ENCODE data around the gene ATP9B. TPM values are rescaled to one million over a fixed set of nuclear protein-coding genes. Genes with fewer than 3 reads are reported as not detected.
"Not testable (repeated sequence)": the region's sequence is repeated elsewhere in the genome, so short reads cannot be mapped to it uniquely, and the experiment has no call there.

Gene ATP9B
- total RNA-seq, 2 donors from 2014 or later = 25.9 to 34.6 TPM

- H3K9me3 Mint-ChIP-seq = peaks cover 24 to 25% of the 10 kb centered on the region in 2 donors
- DNase-seq (ENCODE audit: low spot score in 2 of 2) (no peak), ATAC-seq (no peak)
- H3K27ac Mint-ChIP-seq = no peak overlapping the region
- H3K36me3 Mint-ChIP-seq = peaks cover 24 to 26% of the 10 kb centered on the region in 2 donors
Measured at GRCh38 chr18:79064228-79064627, 5.0 kb upstream of the ATP9B start.

GRCh38 chr18:79065802-79066201 lies 3.4 kb upstream of the ATP9B start:
- Mint-ChIP-seq H3K27ac (peak overlapping the region in 1 of 2 donors; percentile 52), H3K36me3 (peaks cover 24 to 26% of the 10 kb centered on the region in 2 donors), H3K9me3 (peaks cover 24 to 25% of the 10 kb centered on the region in 2 donors)
- ATAC-seq (no peak), DNase-seq (ENCODE audit: low spot score in 2 of 2) (no peak)

GRCh38 chr18:79067611-79068010 lies 1.6 kb upstream of the ATP9B start:
- H3K9me3 Mint-ChIP-seq = peaks cover 24 to 25% of the 10 kb centered on the region in 2 donors
- peak overlapping the region; percentile 8 to 52 for H3K27ac Mint-ChIP-seq
- ATAC-seq = no peak
- peaks cover 24 to 37% of the 10 kb centered on the region in 2 donors for H3K36me3 Mint-ChIP-seq
- DNase-seq (ENCODE audit: low spot score in 2 of 2) = no peak

GRCh38 chr18:79068341-79068936 lies 755 bp upstream of the ATP9B start:
- peaks cover 24 to 25% of the 10 kb centered on the region in 2 donors for H3K9me3 Mint-ChIP-seq
- H3K27ac Mint-ChIP-seq = peak overlapping the region; percentile 52 to 97
- H3K36me3 Mint-ChIP-seq = peaks cover 29 to 45% of the 10 kb centered on the region in 2 donors
- no peak for DNase-seq (ENCODE audit: low spot score in 2 of 2)
- peak; percentile 46 to 50 for ATAC-seq

- no peak for DNase-seq (ENCODE audit: low spot score in 2 of 2)
- peak in 1 of 2 donors; percentile 19 for ATAC-seq
- Mint-ChIP-seq H3K36me3 (peaks cover 36 to 58% of the 10 kb centered on the region in 2 donors), H3K27ac (peak overlapping the region; percentile 52 to 94), H3K9me3 (peaks cover 24 to 30% of the 10 kb centered on the region in 2 donors)
Measured at GRCh38 chr18:79069717-79070151, 540 bp downstream of the ATP9B start.

GRCh38 chr18:79070486-79070885 lies 1.3 kb downstream of the ATP9B start:
- Mint-ChIP-seq H3K9me3 (peaks cover 23 to 29% of the 10 kb centered on the region in 2 donors), H3K36me3 (peaks cover 34 to 58% of the 10 kb centered on the region in 2 donors), H3K27ac (peak overlapping the region; percentile 52 to 53)
- DNase-seq (ENCODE audit: low spot score in 2 of 2) = no peak
- no peak for ATAC-seq

GRCh38 chr18:79071037-79071436 lies 1.8 kb downstream of the ATP9B start:
- DNase-seq (ENCODE audit: low spot score in 2 of 2) (no peak), ATAC-seq (no peak)
- H3K36me3 Mint-ChIP-seq = peaks cover 28 to 53% of the 10 kb centered on the region in 2 donors
- peaks cover 17 to 23% of the 10 kb centered on the region in 2 donors for H3K9me3 Mint-ChIP-seq
- peak overlapping the region; percentile 52 to 83 for H3K27ac Mint-ChIP-seq

- peaks cover 11 to 17% of the 10 kb centered on the region in 2 donors for H3K9me3 Mint-ChIP-seq
- ATAC-seq = no peak
- peaks cover 22 to 47% of the 10 kb centered on the region in 2 donors for H3K36me3 Mint-ChIP-seq
- H3K27ac Mint-ChIP-seq = no peak overlapping the region
- DNase-seq (ENCODE audit: low spot score in 2 of 2) = no peak
Measured at GRCh38 chr18:79071503-79072210, 2.5 kb downstream of the ATP9B start.

- not testable (repeated sequence) for H3K9me3 Mint-ChIP-seq; ATAC-seq; DNase-seq (ENCODE audit: low spot score in 2 of 2); H3K27ac Mint-ChIP-seq
- peaks cover 12 to 37% of the 10 kb centered on the region in 2 donors for H3K36me3 Mint-ChIP-seq
Measured at GRCh38 chr18:79072655-79073054, 3.5 kb downstream of the ATP9B start.

GRCh38 chr18:79077181-79077580 lies 8.0 kb downstream of the ATP9B start:
- ATAC-seq = no peak
- H3K27ac Mint-ChIP-seq = no peak overlapping the region
- H3K36me3 Mint-ChIP-seq = peaks cover 45 to 68% of the 10 kb centered on the region in 2 donors

GRCh38 chr18:79078791-79079190 lies 9.6 kb downstream of the ATP9B start:
- peaks cover 45 to 66% of the 10 kb centered on the region in 2 donors for H3K36me3 Mint-ChIP-seq
- not testable (repeated sequence) for ATAC-seq; DNase-seq (ENCODE audit: low spot score in 2 of 2); H3K27ac Mint-ChIP-seq
- peaks cover 0 to 16% of the 10 kb centered on the region in 2 donors for H3K9me3 Mint-ChIP-seq

More at GRCh38 chr18:79077181-79077580, 8.0 kb downstream of the ATP9B start:
- no peak for DNase-seq (ENCODE audit: low spot score in 2 of 2)
- H3K9me3 Mint-ChIP-seq = peaks cover 0 to 16% of the 10 kb centered on the region in 2 donors

GRCh38 chr18:79092874-79093273 lies 23.7 kb downstream of the ATP9B start:
- H3K9me3 Mint-ChIP-seq = no peaks in the 10 kb centered on the region
- H3K36me3 Mint-ChIP-seq = peaks cover 6 to 24% of the 10 kb centered on the region in 2 donors
- DNase-seq (ENCODE audit: low spot score in 2 of 2) (no peak), ATAC-seq (no peak)
- H3K27ac Mint-ChIP-seq = no peak overlapping the region

- ATAC-seq (no peak), DNase-seq (ENCODE audit: low spot score in 2 of 2) (no peak)
- peaks cover 6 to 21% of the 10 kb centered on the region in 2 donors for H3K36me3 Mint-ChIP-seq
- peaks cover 0 to 4% of the 10 kb centered on the region in 2 donors for H3K9me3 Mint-ChIP-seq
- H3K27ac Mint-ChIP-seq = peak overlapping the region in 1 of 2 donors; percentile 4
Measured at GRCh38 chr18:79093986-79094385, 24.8 kb downstream of the ATP9B start.

- ATAC-seq (no peak), DNase-seq (ENCODE audit: low spot score in 2 of 2) (no peak)
- Mint-ChIP-seq H3K27ac (no peak overlapping the region), H3K36me3 (peaks cover under 1 to 23% of the 10 kb centered on the region in 2 donors), H3K9me3 (peaks cover 0 to 6% of the 10 kb centered on the region in 2 donors)
Measured at GRCh38 chr18:79095216-79095615, 26.0 kb downstream of the ATP9B start.

- DNase-seq (ENCODE audit: low spot score in 2 of 2) (no peak), ATAC-seq (no peak)
- H3K36me3 Mint-ChIP-seq = peaks cover 0 to 41% of the 10 kb centered on the region in 2 donors
- H3K9me3 Mint-ChIP-seq = peaks cover 0 to 10% of the 10 kb centered on the region in 2 donors
- no peak overlapping the region for H3K27ac Mint-ChIP-seq
Measured at GRCh38 chr18:79100944-79101343, 31.8 kb downstream of the ATP9B start.

- Mint-ChIP-seq H3K9me3 (peaks cover 0 to 10% of the 10 kb centered on the region in 2 donors), H3K27ac (no peak overlapping the region), H3K36me3 (peaks cover 0 to 36% of the 10 kb centered on the region in 2 donors)
- ATAC-seq (no peak), DNase-seq (ENCODE audit: low spot score in 2 of 2) (no peak)
Measured at GRCh38 chr18:79102886-79103285, 33.7 kb downstream of the ATP9B start.

GRCh38 chr18:79104137-79104536 lies 34.9 kb downstream of the ATP9B start:
- ATAC-seq (no peak), DNase-seq (ENCODE audit: low spot score in 2 of 2) (no peak)
- H3K9me3 Mint-ChIP-seq = peaks cover 0 to 5% of the 10 kb centered on the region in 2 donors
- peak overlapping the region; percentile 37 to 81 for H3K27ac Mint-ChIP-seq
- H3K36me3 Mint-ChIP-seq = peaks cover 0 to 30% of the 10 kb centered on the region in 2 donors

All from activated naive CD4-positive, alpha-beta T cell treated with anti-CD3 and anti-CD28 coated beads, Interleukin-2, amount 50 U/mL, for 72 hours (primary cell).